HEK293 (cell line): Measurements from ENCODE around the gene GPBP1.

Experiments used
- CTCF ChIA-PET: fragments of 350-600 bp; formaldehyde crosslinking; extraction: SDS; loops from one replicate; lab custom pipeline; 2021; ENCODE audit warnings: antibody characterized with exemption; lab: Yijun Ruan, JAX
- POLR2A ChIA-PET: fragments of 300-600 bp; formaldehyde crosslinking; extraction: SDS; loops from one replicate; lab custom pipeline; 2020; ENCODE audit warnings: antibody characterized with exemption, inconsistent platforms; lab: Yijun Ruan, JAX
- H3K27ac ChIP-seq: fragments of 200-500 bp; sonication (Bioruptor generic); 2 replicates; pipeline ENCODE4 v1.5.1; 2014; ENCODE audit warnings: low read depth, low read length, control low read depth, inconsistent platforms; ENCODE audit errors: extremely low read depth
- H3K36me3 ChIP-seq, 2 experiments: fragments of 200-500 bp in 1 of 2; sonication (Bioruptor generic) in 1 of 2; 1 replicate in 1 of 2; 2 replicates in 1 of 2; pipeline ENCODE4 v1.5.1; 2014 to 2017; ENCODE audit warnings: inconsistent platforms in 2 of 2, low read length in 2 of 2; ENCODE audit not compliant: control insufficient read depth in 2 of 2, insufficient read depth in 1 of 2
- H3K4me1 ChIP-seq: fragments of 200-500 bp; sonication (Bioruptor generic); 2 replicates; pipeline ENCODE4 v1.5.1; 2014; ENCODE audit warnings: mild to moderate bottlenecking, low read length, inconsistent platforms; ENCODE audit not compliant: control insufficient read depth, insufficient read depth
- H3K4me3 ChIP-seq: 2 replicates; pipeline ENCODE4 v1.5.1; 2011; ENCODE audit warnings: low read depth, mild to moderate bottlenecking, control low read depth, low read length, moderate library complexity
- H3K9me3 ChIP-seq: fragments of 200-500 bp; sonication (Bioruptor generic); 2 replicates; pipeline ENCODE4 v1.5.1; 2014; ENCODE audit warnings: low read depth, low read length, inconsistent platforms; ENCODE audit not compliant: control insufficient read depth, insufficient read depth
- BCL11B ChIP-seq: fragments of 450-650 bp; formaldehyde crosslinking; IDR thresholded peaks from 2 replicates; pipeline ENCODE4 v1.5.1; 2016; ENCODE audit warnings: low read depth, missing biosample characterization, missing genetic modification characterization
- GLI2 ChIP-seq: fragments of 450-650 bp; formaldehyde crosslinking; IDR thresholded peaks from 2 replicates; pipeline ENCODE4; 2017; ENCODE audit warnings: missing biosample characterization, missing genetic modification characterization, low read depth, borderline replicate concordance
- MZF1 ChIP-seq: fragments of 450-650 bp; formaldehyde crosslinking; IDR thresholded peaks from 2 replicates; pipeline ENCODE4 v1.5.1; 2017; ENCODE audit warnings: missing biosample characterization, missing genetic modification characterization, borderline replicate concordance
- PRDM1 ChIP-seq: fragments of 450-650 bp; formaldehyde crosslinking; IDR thresholded peaks from 2 replicates; pipeline ENCODE4; 2016; ENCODE audit warnings: missing biosample characterization, missing genetic modification characterization
- PRDM6 ChIP-seq: fragments of 450-650 bp; formaldehyde crosslinking; IDR thresholded peaks from 2 replicates; pipeline ENCODE4 v1.5.1; 2017; ENCODE audit warnings: missing biosample characterization, missing genetic modification characterization
- SCRT2 ChIP-seq: fragments of 450-650 bp; formaldehyde crosslinking; IDR thresholded peaks from 2 replicates; pipeline ENCODE4 v1.5.1; 2016; ENCODE audit warnings: missing biosample characterization, missing genetic modification characterization
- ZBTB10 ChIP-seq: fragments of 450-650 bp; formaldehyde crosslinking; IDR thresholded peaks from 2 replicates; pipeline ENCODE4 v1.5.1; 2016; ENCODE audit warnings: missing biosample characterization, missing genetic modification characterization
- ZIC2 ChIP-seq: fragments of 450-650 bp; formaldehyde crosslinking; IDR thresholded peaks from 2 replicates; pipeline ENCODE4 v1.5.1; 2016; ENCODE audit warnings: missing biosample characterization, missing genetic modification characterization
- ZNF10 ChIP-seq: fragments of 450-650 bp; formaldehyde crosslinking; IDR thresholded peaks from 2 replicates; pipeline ENCODE4 v1.5.1; 2017; ENCODE audit warnings: missing biosample characterization, missing genetic modification characterization
- ZNF239 ChIP-seq: fragments of 450-650 bp; formaldehyde crosslinking; IDR thresholded peaks from 2 replicates; pipeline ENCODE4 v1.5.1; 2016; ENCODE audit warnings: missing biosample characterization, missing genetic modification characterization
- ZNF26 ChIP-seq: fragments of 450-650 bp; formaldehyde crosslinking; IDR thresholded peaks from 2 replicates; pipeline ENCODE4 v1.5.1; 2016; ENCODE audit warnings: missing biosample characterization, missing genetic modification characterization
- ZNF302 ChIP-seq: fragments of 450-650 bp; formaldehyde crosslinking; IDR thresholded peaks from 2 replicates; pipeline ENCODE4 v1.5.1; 2016; ENCODE audit warnings: missing biosample characterization, missing genetic modification characterization, low read depth
- ZNF362 ChIP-seq: fragments of 450-650 bp; formaldehyde crosslinking; IDR thresholded peaks from 2 replicates; pipeline ENCODE4 v1.5.1; 2016; ENCODE audit warnings: missing biosample characterization, missing genetic modification characterization
- ZNF423 ChIP-seq: fragments of 450-650 bp; formaldehyde crosslinking; IDR thresholded peaks from 2 replicates; pipeline ENCODE4 v1.5.1; 2016; ENCODE audit warnings: missing biosample characterization, missing genetic modification characterization
- ZNF549 ChIP-seq: fragments of 450-650 bp; IDR thresholded peaks from 2 replicates; pipeline ENCODE4 v1.5.1; 2018; ENCODE audit warnings: missing biosample characterization, missing genetic modification characterization, mild to moderate bottlenecking, inconsistent platforms, moderate library complexity
- ZNF645 ChIP-seq: fragments of 450-650 bp; formaldehyde crosslinking; IDR thresholded peaks from 2 replicates; pipeline ENCODE4; 2016; ENCODE audit warnings: missing biosample characterization, missing genetic modification characterization
- ZNF664 ChIP-seq: fragments of 450-650 bp; formaldehyde crosslinking; IDR thresholded peaks from 2 replicates; pipeline ENCODE4 v1.5.1; 2016; ENCODE audit warnings: missing biosample characterization, missing genetic modification characterization
- ZNF747 ChIP-seq: fragments of 450-650 bp; formaldehyde crosslinking; IDR thresholded peaks from 2 replicates; pipeline ENCODE4 v1.5.1; 2016; ENCODE audit warnings: missing biosample characterization, missing genetic modification characterization
- ZSCAN23 ChIP-seq: fragments of 450-650 bp; formaldehyde crosslinking; IDR thresholded peaks from 2 replicates; pipeline ENCODE4 v1.5.1; 2016; ENCODE audit warnings: missing biosample characterization, missing genetic modification characterization

The GPBP1 gene

DNA sequence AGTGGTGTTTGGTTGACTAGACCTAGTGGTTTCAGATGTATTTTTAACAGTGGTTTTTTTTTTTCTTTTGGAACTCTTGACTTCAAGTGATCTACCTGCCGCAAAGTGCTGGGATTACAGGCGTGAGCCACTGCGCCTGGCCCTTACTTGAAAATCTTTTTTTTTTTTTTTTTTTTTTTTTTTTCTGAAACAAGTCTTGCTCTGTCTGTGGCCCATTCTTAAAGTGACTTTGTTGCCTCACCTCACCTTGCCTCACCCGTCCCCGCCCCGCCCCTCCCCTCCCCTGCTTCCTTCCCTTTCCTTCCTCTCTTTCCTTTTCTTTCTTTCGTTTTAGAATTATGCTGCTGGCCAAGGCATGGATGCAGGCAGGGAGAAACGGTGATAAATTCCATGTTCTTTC, 26.0 kb downstream of the GPBP1 start:
- Histone ChIP-seq H3K4me3 (no peak overlapping the region), H3K36me3 (peaks cover 0 to 19% of the 10 kb centered on the region in 2 experiments; a peak in 2 of 3 replicates), H3K9me3 (no peaks in the 10 kb centered on the region), H3K4me1 (peaks cover 18% of the 10 kb centered on the region), H3K27ac (no peak overlapping the region)
- POLR2A ChIA-PET: no interaction called here
- CTCF ChIA-PET: no interaction called here
- peak; percentile 63; the same call in 1 of the 2 replicates for TF ChIP-seq ZNF362 (tag by site-specific recombination)
- no peak for TF ChIP-seq ZNF239 (tag by site-specific recombination)

- peaks cover 18% of the 10 kb centered on the region for H3K4me1 ChIP-seq
- POLR2A ChIA-PET: interaction anchor here (0.8 to 1.3 kb wide), 2 partner anchors 13 to 29 kb away, joined by 4 to 5 read pairs; no protein-coding TSS in a partner anchor
These were observed 29.0 kb downstream of the GPBP1 start for GRCh38 chr5:57202811-57203210.

DNA sequence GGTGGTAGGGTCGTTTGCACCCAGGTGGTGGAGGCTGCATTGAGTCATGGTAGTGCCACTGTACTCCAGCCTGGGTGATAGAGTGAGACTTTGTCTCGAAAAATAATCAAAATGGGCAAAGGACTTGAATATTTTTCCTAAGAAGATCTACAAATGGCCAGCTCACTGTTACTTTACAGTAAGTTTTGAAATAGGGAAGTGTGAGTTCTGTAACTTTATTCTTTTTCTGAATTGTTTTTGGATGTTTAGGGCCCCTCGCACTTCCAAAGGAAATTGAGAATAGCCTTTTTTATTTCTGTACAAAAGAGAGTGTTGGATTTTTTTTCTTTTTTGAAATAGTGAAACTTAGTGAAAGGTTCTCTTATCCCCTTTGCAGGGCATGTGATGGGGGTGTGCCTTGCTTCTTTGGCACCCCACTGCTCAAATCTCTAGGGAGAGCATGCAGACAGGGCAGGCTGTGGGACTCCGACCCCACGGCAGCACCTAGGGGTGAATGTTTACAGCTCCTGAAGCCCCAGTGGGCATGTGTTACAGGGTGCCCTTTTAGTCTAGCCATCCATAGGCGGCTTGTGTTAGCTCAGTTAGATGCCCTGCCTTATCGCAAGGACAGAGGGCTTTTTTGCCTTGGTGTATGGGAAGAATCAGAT, 33.3 kb downstream of the GPBP1 start:
- POLR2A ChIA-PET: no interaction called here
- Histone ChIP-seq H3K4me3 (no peak overlapping the region), H3K4me1 (peaks cover 14% of the 10 kb centered on the region), H3K36me3 (peaks cover 0 to 3% of the 10 kb centered on the region in 2 experiments; a peak in 2 of 3 replicates), H3K9me3 (no peaks in the 10 kb centered on the region), H3K27ac (no peak overlapping the region)
- TF ChIP-seq ZIC2 (tag by site-specific recombination) (0 out of 2 replicates have a peak, but pooled peaks have one; percentile 13), ZNF423 (tag by site-specific recombination) (0 out of 2 replicates have a peak, but pooled peaks have one; percentile 28), ZNF302 (tag by site-specific recombination) (no peak)
- CTCF ChIA-PET: no interaction called here

More at GRCh38 chr5:57202811-57203210, 29.0 kb downstream of the GPBP1 start:
- peaks cover 0 to 11% of the 10 kb centered on the region in 2 experiments; a peak in 2 of 3 replicates for H3K36me3 ChIP-seq
- CTCF ChIA-PET: interaction anchor here (1.4 kb wide), 1 partner anchor 65 kb away, joined by 3 read pairs; no protein-coding TSS in a partner anchor
- H3K27ac ChIP-seq: no peak overlapping the region
- H3K4me3 ChIP-seq: no peak overlapping the region
- no peaks in the 10 kb centered on the region for H3K9me3 ChIP-seq
- TF ChIP-seq ZNF645 (tag by site-specific recombination) (no peak), PRDM1 (tag by site-specific recombination) (peak; percentile 84), PRDM6 (tag by site-specific recombination) (peak; percentile 63; the same call in 1 of the 2 replicates), ZNF664 (tag by site-specific recombination) (peak; percentile 0; the same call in 1 of the 2 replicates)

GRCh38 chr5:57207681-57208080, 33.8 kb downstream of the GPBP1 start:
- CTCF ChIA-PET: no interaction called here
- no peak overlapping the region for H3K4me3 ChIP-seq
- peaks cover 0 to 3% of the 10 kb centered on the region in 2 experiments; a peak in 2 of 3 replicates for H3K36me3 ChIP-seq
- POLR2A ChIA-PET: no interaction called here
- no peaks in the 10 kb centered on the region for H3K9me3 ChIP-seq
- peaks cover 14% of the 10 kb centered on the region for H3K4me1 ChIP-seq
- no peak overlapping the region for H3K27ac ChIP-seq
- TF ChIP-seq ZNF747: no peak
- TF ChIP-seq ZNF10 (tag by site-specific recombination): no peak
- no peak for TF ChIP-seq MZF1 (tag by site-specific recombination)
- TF ChIP-seq ZNF549: no peak
- no peak for TF ChIP-seq ZBTB10 (tag by site-specific recombination)
- no peak for TF ChIP-seq SCRT2 (tag by site-specific recombination)
- no peak for TF ChIP-seq BCL11B
- TF ChIP-seq ZNF26 (tag by site-specific recombination): no peak
- TF ChIP-seq ZSCAN23 (tag by site-specific recombination): no peak
- TF ChIP-seq GLI2 (tag by site-specific recombination): no peak
